GM21515 (cell line): ENCODE data around the gene TRIM64.
"Not testable (repeated sequence)": the region's sequence is repeated elsewhere in the genome, so short reads cannot be mapped to it uniquely, and the experiment has no call there.

Source experiments
- ATAC-seq: cut with Tn5 transposase; IDR thresholded peaks from one replicate; pipeline ENCODE4 v1.9.1; 2021; ENCODE audit not compliant: unreplicated experiment

The TRIM64 gene, protein sequence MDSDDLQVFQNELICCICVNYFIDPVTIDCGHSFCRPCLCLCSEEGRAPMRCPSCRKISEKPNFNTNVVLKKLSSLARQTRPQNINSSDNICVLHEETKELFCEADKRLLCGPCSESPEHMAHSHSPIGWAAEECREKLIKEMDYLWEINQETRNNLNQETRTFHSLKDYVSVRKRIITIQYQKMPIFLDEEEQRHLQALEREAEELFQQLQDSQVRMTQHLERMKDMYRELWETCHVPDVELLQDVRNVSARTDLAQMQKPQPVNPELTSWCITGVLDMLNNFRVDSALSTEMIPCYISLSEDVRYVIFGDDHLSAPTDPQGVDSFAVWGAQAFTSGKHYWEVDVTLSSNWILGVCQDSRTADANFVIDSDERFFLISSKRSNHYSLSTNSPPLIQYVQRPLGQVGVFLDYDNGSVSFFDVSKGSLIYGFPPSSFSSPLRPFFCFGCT

GRCh38 chr11:89965737-89966136 lies at the start of gene TRIM64:
Gene TRIM64 (plus strand): TSS chr11:89966037. CDS start chr11:89968504, 2,467 bp downstream.
- ATAC-seq, result not testable (repeated sequence)

- no peak for ATAC-seq
These were observed 43.6 kb upstream of the TRIM64 start, which contains the start of gene TRIM49D1 for GRCh38 chr11:89922195-89922660. Gene TRIM49D1 (minus strand): TSS chr11:89922245. CDS start chr11:89917710, 4,535 bp downstream.

DNA sequence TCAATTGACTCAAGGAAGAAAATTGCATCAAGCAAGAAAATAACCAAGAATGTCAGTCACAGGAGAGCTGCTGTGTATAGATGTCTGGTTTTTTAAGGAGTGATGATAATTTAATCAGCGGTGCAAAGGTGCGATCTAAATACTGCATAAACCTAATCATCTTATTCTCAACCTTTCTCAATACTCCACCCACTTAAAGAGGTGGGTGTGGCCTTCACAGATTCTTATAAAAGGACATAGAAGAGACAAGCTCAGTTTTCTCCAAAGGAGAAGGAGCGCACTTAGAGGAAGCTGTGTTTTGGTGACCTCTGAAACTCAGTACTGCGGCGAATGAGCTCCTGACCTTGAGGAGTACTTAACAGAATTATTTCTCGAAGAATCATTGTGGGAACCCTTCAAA lies 42.1 kb upstream of the TRIM64 start, which contains the start of gene TRIM49D2:
Gene TRIM49D2, plus strand, starts transcription at position 301 of the 400 bp plus-strand sequence. CDS start 2,698 bp downstream, outside the sequence.
- ATAC-seq, result not testable (repeated sequence)

DNA sequence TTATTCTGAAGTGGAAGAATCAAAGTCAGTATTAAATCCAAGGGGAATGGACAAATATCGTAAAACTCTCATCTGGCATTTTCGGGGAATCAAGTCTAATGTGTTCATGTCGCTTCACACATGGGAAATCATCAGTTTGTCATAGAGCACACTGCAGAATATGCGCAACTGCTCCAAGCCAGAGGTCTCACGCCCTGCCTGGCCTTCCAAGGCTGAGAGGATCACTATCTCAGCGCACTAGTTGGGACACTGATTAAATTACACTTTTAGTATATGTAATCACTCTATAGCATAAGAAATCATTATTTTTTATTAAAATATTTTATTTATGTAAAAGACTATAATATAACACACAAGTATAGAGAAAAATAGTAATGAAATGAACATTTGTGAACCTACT lies 5.0 kb upstream of the TRIM64 start:
- not testable (repeated sequence) for ATAC-seq
